Esophagus muscularis mucosa (tissue), 4 donors: ENCODE measurements around the gene SMIM27. TPM values are rescaled to one million over a fixed set of nuclear protein-coding genes. Genes with fewer than 3 reads are reported as not detected.
"Not testable (repeated sequence)": the region's sequence is repeated elsewhere in the genome, so short reads cannot be mapped to it uniquely, and the experiment has no call there.

Experiments used
- DNase-seq: peaks from one replicate; pipeline ENCODE4 v3.0.0-alpha.2; 2017; ENCODE audit errors: extremely low spot score
- H3K27ac ChIP-seq, 4 donors: fragments of 200-600 bp; sonication (generic); replicated peaks in 1 of 4; 1 replicate in 3 of 4; 2 replicates in 1 of 4; pipeline ENCODE4 v1.5.1; 2016 to 2019; ENCODE audit warnings: mild to moderate bottlenecking in 1 of 4
- H3K27me3 ChIP-seq, 4 donors: fragments of 200-600 bp; sonication (generic); one replicate each; pipeline versions ENCODE4 v1.5.1 to v1.6.0; 2016 to 2019
- H3K36me3 ChIP-seq, 4 donors: fragments of 200-600 bp; sonication (generic); one replicate each; pipeline ENCODE4 v1.5.1; 2016 to 2019
- H3K4me1 ChIP-seq, 4 donors: fragments of 200-600 bp; sonication (generic); one replicate each; pipeline ENCODE4 v1.5.1; 2016 to 2019
- H3K4me3 ChIP-seq, 4 donors: fragments of 200-600 bp; sonication (generic); 1 replicate in 2 of 4; 2 replicates in 2 of 4; pipeline ENCODE4 v1.5.1; 2016 to 2019; ENCODE audit warnings: mild to moderate bottlenecking in 4 of 4, moderate library complexity in 1 of 4
- H3K9me3 ChIP-seq, 4 donors: fragments of 200-600 bp; sonication (generic); 1 replicate in 3 of 4; 2 replicates in 1 of 4; pipeline ENCODE4 v1.5.1; 2016 to 2019
- CTCF ChIP-seq, 3 experiments: fragments of 200-600 bp in 2 of 3; fragments of 450-650 bp in 1 of 3; sonication (generic) in 2 of 3; IDR thresholded peaks; one replicate each; pipeline ENCODE4 v1.5.1; 2017 to 2019; ENCODE audit warnings: antibody characterized with exemption in 3 of 3, mild to moderate bottlenecking in 2 of 3, moderate library complexity in 1 of 3
- EP300 ChIP-seq: sonication (generic); formaldehyde crosslinking; IDR thresholded peaks from one replicate; pipeline ENCODE4 v1.6.1; 2017; ENCODE audit warnings: antibody characterized with exemption
- POLR2A ChIP-seq: fragments of 450-650 bp; IDR thresholded peaks from one replicate; pipeline ENCODE4 v1.6.1; 2017; ENCODE audit warnings: antibody characterized with exemption, moderate library complexity, mild to moderate bottlenecking, low read depth
- POLR2AphosphoS5 ChIP-seq, 2 donors: sonication (generic); formaldehyde crosslinking; IDR thresholded peaks; one replicate each; pipeline ENCODE4 v1.6.1; 2017; ENCODE audit warnings: antibody characterized with exemption in 2 of 2
- WGBS: methylation state at CpG from one replicate; pipeline ENCODE4 v1.1.5; 2018; 5-methylcytosine and 5-hydroxymethylcytosine counted together
- intact Hi-C: fragments of 100-400 bp; cut with DNase I; formaldehyde crosslinking; loops from one replicate; pipeline ENCODE4 v1.15.1; 2023
- total RNA-seq, 4 donors: library from RNA; depleted of rRNA; stranded (reverse); fragments of >200 nt; gene quantifications; one replicate each; pipeline versions ENCODE4 v1.1.0 to v1.2.1, GENCODE V29; 2016

Gene SMIM27
- total RNA-seq, 4 donors from 2014 or later, result 4.8 to 11.2 (median 7.8) TPM

DNA sequence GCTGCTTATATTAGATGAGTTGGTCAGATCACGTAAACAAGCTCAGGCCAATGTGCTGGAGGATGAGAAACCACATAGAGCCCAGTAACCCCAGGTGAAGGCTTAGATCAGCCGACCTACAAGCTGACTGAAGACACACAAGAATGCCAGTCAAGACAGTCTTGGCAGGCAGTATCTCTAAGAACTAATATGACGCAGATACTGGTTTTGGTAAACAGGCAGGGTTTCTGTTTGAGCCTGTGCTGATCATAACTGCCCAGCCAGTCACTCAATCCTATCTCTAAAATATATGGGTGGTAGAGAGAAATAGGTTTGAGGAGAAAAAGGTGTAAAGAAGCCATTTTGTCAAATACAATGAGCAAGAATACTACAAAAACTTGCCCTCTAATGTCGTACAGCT lies 18.3 kb upstream of the SMIM27 start:
- intact Hi-C loops, result no loop called here
- Histone ChIP-seq H3K4me3 (no peak overlapping the region), H3K9me3 (no peaks in the 10 kb centered on the region), H3K27me3 (no peaks in the 10 kb centered on the region), H3K36me3 (peaks cover 0 to 5% (median 3%) of the 10 kb centered on the region in 4 donors), H3K4me1 (no peaks in the 10 kb centered on the region), H3K27ac (no peak overlapping the region)
- WGBS, result 96% methylated on average over 4 of the region's 4 CpGs
- DNase-seq, result no peak
- TF ChIP-seq POLR2A (no peak), EP300 (no peak), CTCF (IDR thresholded peaks at IDR 0.05) (no peak), POLR2AphosphoS5 (IDR thresholded peaks at IDR 0.05) (no peak)

DNA sequence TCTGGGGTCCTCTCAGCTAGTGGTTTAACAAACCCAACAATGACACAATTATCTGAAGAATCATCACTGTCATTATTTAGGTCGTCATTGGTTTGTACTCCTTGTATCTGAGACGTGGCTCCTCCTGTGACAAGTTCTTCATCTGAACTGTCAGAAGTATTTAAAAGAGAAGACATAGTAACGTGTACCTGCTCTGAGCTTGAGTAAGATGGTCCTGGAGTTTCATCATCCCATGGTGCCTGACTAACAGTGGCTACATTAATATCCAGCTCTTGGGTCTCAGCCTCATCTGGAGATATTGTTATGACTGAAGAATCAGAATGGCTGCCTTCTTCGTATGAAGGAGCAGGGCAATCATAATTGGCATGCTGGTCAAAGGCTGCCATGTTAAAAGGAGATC lies 9.1 kb upstream of the SMIM27 start:
- intact Hi-C loops, result no loop called here
- WGBS, result 92% methylated on average over 4 of the region's 4 CpGs
- no peak overlapping the region for H3K27ac ChIP-seq
- H3K4me3 ChIP-seq, result no peak overlapping the region
- H3K9me3 ChIP-seq, result no peaks in the 10 kb centered on the region
- no peaks in the 10 kb centered on the region for H3K27me3 ChIP-seq
- peaks cover under 1 to 13% (median 5%) of the 10 kb centered on the region in 4 donors for H3K4me1 ChIP-seq
- DNase-seq, result no peak
- TF ChIP-seq POLR2AphosphoS5 (IDR thresholded peaks at IDR 0.05) (no peak), POLR2A (no peak), EP300 (no peak), CTCF (IDR thresholded peaks at IDR 0.05) (no peak)
- H3K36me3 ChIP-seq, result peaks cover 0 to 48% (median 33%) of the 10 kb centered on the region in 4 donors

GRCh38 chr9:32545884-32546283 lies 6.2 kb upstream of the SMIM27 start:
- TF ChIP-seq POLR2A (no peak), CTCF (IDR thresholded peaks at IDR 0.05) (no peak), EP300 (no peak)
- peaks cover 25 to 39% (median 25%) of the 10 kb centered on the region in 4 donors for H3K4me1 ChIP-seq
- H3K27ac ChIP-seq, result no peak overlapping the region
- no peaks in the 10 kb centered on the region for H3K27me3 ChIP-seq
- peaks cover 0 to 36% (median 24%) of the 10 kb centered on the region in 4 donors for H3K36me3 ChIP-seq
- H3K4me3 ChIP-seq, result no peak overlapping the region
- no peaks in the 10 kb centered on the region for H3K9me3 ChIP-seq
- WGBS, result 88% methylated on average over 1 of the region's 1 CpG
- intact Hi-C loops, result no loop called here
- DNase-seq, result no peak

- DNase-seq, H3K27me3 ChIP-seq, H3K4me3 ChIP-seq, intact Hi-C loops, H3K27ac ChIP-seq, H3K9me3 ChIP-seq: not testable (repeated sequence)
- Histone ChIP-seq H3K36me3 (peaks cover 0 to 15% (median 7%) of the 10 kb centered on the region in 4 donors), H3K4me1 (peaks cover 31 to 46% (median 31%) of the 10 kb centered on the region in 4 donors)
- 90% methylated on average over 20 of the region's 20 CpGs for WGBS
Observed at GRCh38 chr9:32548213-32548612, 3.9 kb upstream of the SMIM27 start.

GRCh38 chr9:32550150-32550561 lies 2.0 kb upstream of the SMIM27 start:
- intact Hi-C loops, result loop anchor here (2.0 to 5.0 kb wide), 2 partner anchors 23 to 163 kb away; partner anchors contain the start of gene NDUFB6
- H3K4me3 ChIP-seq, result peak overlapping the region; percentile 69 to 86 (median 78)
- H3K9me3 ChIP-seq, result no peaks in the 10 kb centered on the region
- no peak for DNase-seq
- peak overlapping the region; percentile 90 to 96 (median 92) for H3K27ac ChIP-seq
- WGBS, result 2% methylated on average over 10 of the region's 10 CpGs
- peaks cover 33 to 53% (median 35%) of the 10 kb centered on the region in 4 donors for H3K4me1 ChIP-seq
- no peaks in the 10 kb centered on the region for H3K27me3 ChIP-seq
- TF ChIP-seq POLR2A (no peak), EP300 (no peak), POLR2AphosphoS5 (IDR thresholded peaks at IDR 0.05) (no peak), CTCF (IDR thresholded peaks at IDR 0.05) (no peak)
- peaks cover 0 to 9% (median 0%) of the 10 kb centered on the region in 4 donors for H3K36me3 ChIP-seq
